ENCODE data around the gene MRPS18A. TPM values are rescaled to one million over a fixed set of nuclear protein-coding genes. Genes with fewer than 3 reads are reported as not detected.
"Not testable (repeated sequence)": the region's sequence is repeated elsewhere in the genome, so short reads cannot be mapped to it uniquely, and the experiment has no call there.

The MRPS18A gene
- total RNA-seq, 4 donors from 2014 or later = 43.7 to 57.4 (median 51.4) TPM

GRCh38 chr6:43634702-43635303, 52.8 kb downstream of the MRPS18A start:
- TF ChIP-seq POLR2A (IDR thresholded peaks at IDR 0.05) (no peak), CTCF (IDR thresholded peaks at IDR 0.05) (no peak)
- H3K27me3 ChIP-seq = no peaks in the 10 kb centered on the region
- 72 to 77% methylated on average over 9 of the region's 9 CpGs for WGBS, 2 donors
- intact Hi-C loops (cut with DNase I) = no loop called here
- H3K9me3 ChIP-seq = no peaks in the 10 kb centered on the region
- no peak overlapping the region for H3K4me3 ChIP-seq
- peaks cover 0 to 32% (median 0%) of the 10 kb centered on the region in 3 donors for H3K36me3 ChIP-seq
- H3K27ac ChIP-seq = peak overlapping the region in 3 of 4 donors; percentile 83 to 87 (median 87)
- H3K4me1 ChIP-seq = peaks cover 19 to 57% (median 24%) of the 10 kb centered on the region in 3 donors
- no peak for DNase-seq

- H3K27ac ChIP-seq; H3K9me3 ChIP-seq; H3K4me3 ChIP-seq; intact Hi-C loops (cut with DNase I); H3K27me3 ChIP-seq; DNase-seq: not testable (repeated sequence)
- Histone ChIP-seq H3K4me1 (peaks cover 23 to 44% (median 24%) of the 10 kb centered on the region in 3 donors), H3K36me3 (peaks cover 0 to 14% (median 0%) of the 10 kb centered on the region in 3 donors)
- WGBS, 2 donors = 88 to 94% methylated on average over 7 of the region's 7 CpGs
Measured at GRCh38 chr6:43633002-43633401, 54.6 kb downstream of the MRPS18A start.

- DNase-seq = no peak
- H3K4me3 ChIP-seq = no peak overlapping the region
- WGBS, 2 donors = 88 to 93% methylated on average over 1 of the region's 1 CpG
- peaks cover 0 to 7% (median under 1%) of the 10 kb centered on the region in 3 donors for H3K36me3 ChIP-seq
- H3K27ac ChIP-seq = peak overlapping the region in 2 of 4 donors; percentile 15 to 99
- H3K4me1 ChIP-seq = peaks cover 19 to 44% (median 22%) of the 10 kb centered on the region in 3 donors
- TF ChIP-seq POLR2A (IDR thresholded peaks at IDR 0.05) (no peak), CTCF (IDR thresholded peaks at IDR 0.05) (no peak)
- H3K9me3 ChIP-seq = no peaks in the 10 kb centered on the region
- no peaks in the 10 kb centered on the region for H3K27me3 ChIP-seq
- intact Hi-C loops (cut with DNase I) = no loop called here
Measured at GRCh38 chr6:43630980-43631619, 56.5 kb downstream of the MRPS18A start.

- no peaks in the 10 kb centered on the region for H3K9me3 ChIP-seq
- intact Hi-C loops (cut with DNase I) = no loop called here
- peaks cover 18 to 39% (median 19%) of the 10 kb centered on the region in 3 donors for H3K4me1 ChIP-seq
- no peaks in the 10 kb centered on the region for H3K27me3 ChIP-seq
- peaks cover 11 to 21% (median 14%) of the 10 kb centered on the region in 3 donors for H3K36me3 ChIP-seq
- peak; percentile 61 for DNase-seq
- WGBS, 2 donors = 0 to 1% methylated on average over 10 to 31 of the region's 41 CpGs
- no peak for TF ChIP-seq CTCF (IDR thresholded peaks at IDR 0.05)
- peak in 3 of 4 donors; percentile 63 to 82 (median 79) for TF ChIP-seq POLR2A (IDR thresholded peaks at IDR 0.05)
- H3K4me3 ChIP-seq = peak overlapping the region; percentile 80 to 95 (median 82)
- peak overlapping the region; percentile 98 to 99 (median 98) for H3K27ac ChIP-seq
Measured at GRCh38 chr6:43629505-43630300, 57.9 kb downstream of the MRPS18A start.

- peak; percentile 97 for DNase-seq
- TF ChIP-seq CTCF (IDR thresholded peaks at IDR 0.05) (no peak), POLR2A (IDR thresholded peaks at IDR 0.05) (peak in 2 of 4 donors; percentile 35 to 50)
- Histone ChIP-seq H3K9me3 (no peaks in the 10 kb centered on the region), H3K36me3 (peaks cover 17 to 27% (median 20%) of the 10 kb centered on the region in 3 donors), H3K4me3 (peak within 1 kb of the TSS; percentile 80 to 95 (median 82)), H3K27ac (peak within 1 kb of the TSS; percentile 98 to 99 (median 98)), H3K27me3 (no peaks in the 10 kb centered on the region), H3K4me1 (peaks cover 18 to 39% (median 19%) of the 10 kb centered on the region in 3 donors)
- intact Hi-C loops (cut with DNase I) = no loop called here
- 0% methylated on average over 20 of the region's 46 CpGs; no CpG with 5 or more reads in 1 of the 2 donors for WGBS, 2 donors
Measured at GRCh38 chr6:43629104-43629504, 58.5 kb downstream of the MRPS18A start, which contains the start of gene GTPBP2. Gene GTPBP2 (minus strand): TSS chr6:43629264. CDS start chr6:43629162, 102 bp downstream.

All from esophagus squamous epithelium (tissue), 5 donors.